ENCODE measurements around the gene COQ8A.

Gene COQ8A

GRCh38 chr1:227032396-227032795, 92.3 kb downstream of the COQ8A start:
- DNase-seq (ENCODE audit: low read depth) = no peak

DNA sequence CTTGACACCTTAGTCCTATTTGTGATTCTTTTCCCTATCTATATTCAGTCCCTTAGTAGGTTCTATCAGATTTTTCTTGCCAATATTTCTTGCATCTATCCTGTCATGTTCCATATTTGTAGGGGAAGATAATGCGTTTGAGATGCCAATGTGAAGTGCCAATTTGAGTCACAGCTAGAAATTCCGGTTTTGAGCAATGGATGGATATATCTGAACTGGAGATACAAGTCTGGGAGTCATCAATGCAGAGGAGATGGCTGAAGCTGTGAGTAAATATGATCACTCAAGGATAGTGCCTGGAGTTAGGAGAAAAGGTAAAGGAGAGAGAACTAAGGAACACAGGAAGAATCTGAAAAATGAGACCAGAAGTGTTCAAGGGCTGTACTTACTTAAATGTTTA, 93.8 kb downstream of the COQ8A start:
- DNase-seq (ENCODE audit: low read depth) = no peak

DNA sequence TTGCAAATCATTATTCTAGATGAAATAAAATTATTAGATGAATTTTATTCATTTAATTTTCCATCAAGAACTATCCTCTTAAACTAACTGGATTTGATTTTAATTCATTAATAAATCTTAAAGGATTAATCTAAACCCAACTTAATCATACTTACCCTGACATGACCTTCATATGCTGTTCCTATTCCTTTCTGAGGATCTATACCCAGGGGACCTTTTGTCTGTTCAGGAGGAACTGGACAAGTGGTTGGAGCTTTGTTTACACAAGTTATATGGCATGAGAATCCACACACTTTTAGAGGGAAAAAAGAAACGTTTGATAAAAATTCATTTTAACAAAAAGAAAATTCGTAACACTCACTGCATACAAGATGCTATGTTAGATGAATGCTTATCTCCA, 95.2 kb downstream of the COQ8A start:
- no peak for DNase-seq (ENCODE audit: low read depth)

GRCh38 chr1:227037121-227037520, 97.0 kb downstream of the COQ8A start:
- no peak for DNase-seq (ENCODE audit: low read depth)
